Type B pancreatic cell (in vitro differentiated cells): ENCODE data around the gene COL13A1. TPM values are rescaled to one million over a fixed set of nuclear protein-coding genes. Genes with fewer than 3 reads are reported as not detected.

ENCODE experiments used
- DNase-seq: peaks from one replicate; pipeline ENCODE4 v3.0.0; 2021; ENCODE audit warnings: mixed read lengths; ENCODE audit not compliant: unreplicated experiment; ENCODE audit errors: extremely low spot score
- H3K27ac Mint-ChIP-seq: 2 replicates; pipeline ENCODE4 v1.8.0; 2021; ENCODE audit warnings: mild to moderate bottlenecking, mixed read lengths
- H3K27me3 Mint-ChIP-seq: 2 replicates; pipeline ENCODE4 v1.8.0; 2021; ENCODE audit warnings: mixed read lengths
- H3K36me3 Mint-ChIP-seq: 2 replicates; pipeline ENCODE4 v1.8.0; 2021; ENCODE audit warnings: mixed read lengths
- H3K4me1 Mint-ChIP-seq: one replicate; pipeline ENCODE4 v1.8.0; 2021; ENCODE audit warnings: mixed read lengths; ENCODE audit not compliant: unreplicated experiment
- H3K4me3 Mint-ChIP-seq: 2 replicates; pipeline ENCODE4 v1.8.0; 2021; ENCODE audit warnings: mild to moderate bottlenecking, mixed read lengths
- H3K9me3 Mint-ChIP-seq: 2 replicates; pipeline ENCODE4 v1.8.0; 2021; ENCODE audit warnings: mixed read lengths
- total RNA-seq: library from RNA; stranded (reverse); gene quantifications from 2 replicates; pipeline ENCODE4 v1.2.1, GENCODE V29; 2021; ENCODE audit warnings: low replicate concordance
- TF ChIP-seq, protein P1 (sequence below): fragments of 200-600 bp; sonication (generic); conservative IDR thresholded peaks from 2 replicates; pipeline ENCODE4 v1.5.0; 2021; ENCODE audit warnings: antibody characterized with exemption, mild to moderate bottlenecking

The COL13A1 gene
- total RNA-seq, 1 donor from 2014 or later: 18.6 TPM

DNA sequence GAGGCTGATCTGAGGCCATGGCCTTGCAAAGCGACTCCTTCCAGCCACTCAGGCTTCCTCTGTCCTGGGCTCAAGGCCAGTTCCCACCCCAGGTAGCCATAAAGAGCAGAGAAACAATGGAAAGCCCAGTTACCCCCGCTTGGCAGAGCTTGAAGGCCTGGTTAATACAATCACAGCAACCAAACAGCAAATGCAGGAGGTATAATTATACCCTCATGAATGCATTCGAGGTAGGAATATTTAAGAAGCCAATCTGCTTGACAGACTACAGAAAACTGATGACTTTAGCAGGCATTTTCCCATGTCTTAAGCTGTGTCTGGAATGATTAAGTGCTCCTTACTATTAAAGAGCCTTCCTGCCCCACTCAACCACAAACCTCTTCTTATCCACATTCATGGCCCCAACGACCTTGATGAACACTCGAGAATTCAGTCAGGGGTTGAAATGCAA lies 136.9 kb downstream of the COL13A1 start:
- TF ChIP-seq, protein P1, sequence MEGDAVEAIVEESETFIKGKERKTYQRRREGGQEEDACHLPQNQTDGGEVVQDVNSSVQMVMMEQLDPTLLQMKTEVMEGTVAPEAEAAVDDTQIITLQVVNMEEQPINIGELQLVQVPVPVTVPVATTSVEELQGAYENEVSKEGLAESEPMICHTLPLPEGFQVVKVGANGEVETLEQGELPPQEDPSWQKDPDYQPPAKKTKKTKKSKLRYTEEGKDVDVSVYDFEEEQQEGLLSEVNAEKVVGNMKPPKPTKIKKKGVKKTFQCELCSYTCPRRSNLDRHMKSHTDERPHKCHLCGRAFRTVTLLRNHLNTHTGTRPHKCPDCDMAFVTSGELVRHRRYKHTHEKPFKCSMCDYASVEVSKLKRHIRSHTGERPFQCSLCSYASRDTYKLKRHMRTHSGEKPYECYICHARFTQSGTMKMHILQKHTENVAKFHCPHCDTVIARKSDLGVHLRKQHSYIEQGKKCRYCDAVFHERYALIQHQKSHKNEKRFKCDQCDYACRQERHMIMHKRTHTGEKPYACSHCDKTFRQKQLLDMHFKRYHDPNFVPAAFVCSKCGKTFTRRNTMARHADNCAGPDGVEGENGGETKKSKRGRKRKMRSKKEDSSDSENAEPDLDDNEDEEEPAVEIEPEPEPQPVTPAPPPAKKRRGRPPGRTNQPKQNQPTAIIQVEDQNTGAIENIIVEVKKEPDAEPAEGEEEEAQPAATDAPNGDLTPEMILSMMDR: no peak
- H3K4me3 Mint-ChIP-seq: no peak overlapping the region

DNA sequence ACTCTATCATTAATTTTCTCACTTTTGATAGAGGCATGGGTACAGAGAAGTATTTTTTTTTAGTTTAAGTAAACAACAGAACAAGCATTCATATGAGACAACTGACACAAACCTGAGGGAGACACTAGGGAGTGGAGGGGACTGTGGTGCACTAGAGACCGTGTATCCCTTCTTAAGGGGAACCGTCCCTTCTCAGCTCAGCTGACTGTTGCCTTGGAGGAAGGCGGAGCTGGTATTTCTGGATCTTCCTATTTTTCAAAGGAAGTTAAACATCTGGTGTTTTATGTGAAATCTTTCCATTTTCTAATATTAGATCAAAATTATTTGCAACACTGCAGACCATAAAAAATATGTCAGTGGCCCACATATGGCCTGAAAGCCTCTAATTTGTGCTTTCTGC lies 137.4 kb downstream of the COL13A1 start:
- TF ChIP-seq, protein P1: no peak
- H3K27me3 Mint-ChIP-seq: no peaks in the 10 kb centered on the region
- no peaks in the 10 kb centered on the region for H3K9me3 Mint-ChIP-seq
- H3K4me1 Mint-ChIP-seq: no peaks in the 10 kb centered on the region
- no peak overlapping the region for H3K27ac Mint-ChIP-seq
- no peak for DNase-seq
- no peak overlapping the region for H3K4me3 Mint-ChIP-seq
- no peaks in the 10 kb centered on the region for H3K36me3 Mint-ChIP-seq

More for the DNA sequence above, 136.9 kb downstream of the COL13A1 start:
- no peaks in the 10 kb centered on the region for H3K36me3 Mint-ChIP-seq
- no peaks in the 10 kb centered on the region for H3K9me3 Mint-ChIP-seq
- H3K27ac Mint-ChIP-seq: no peak overlapping the region
- no peaks in the 10 kb centered on the region for H3K4me1 Mint-ChIP-seq
- no peaks in the 10 kb centered on the region for H3K27me3 Mint-ChIP-seq
- no peak for DNase-seq

DNA sequence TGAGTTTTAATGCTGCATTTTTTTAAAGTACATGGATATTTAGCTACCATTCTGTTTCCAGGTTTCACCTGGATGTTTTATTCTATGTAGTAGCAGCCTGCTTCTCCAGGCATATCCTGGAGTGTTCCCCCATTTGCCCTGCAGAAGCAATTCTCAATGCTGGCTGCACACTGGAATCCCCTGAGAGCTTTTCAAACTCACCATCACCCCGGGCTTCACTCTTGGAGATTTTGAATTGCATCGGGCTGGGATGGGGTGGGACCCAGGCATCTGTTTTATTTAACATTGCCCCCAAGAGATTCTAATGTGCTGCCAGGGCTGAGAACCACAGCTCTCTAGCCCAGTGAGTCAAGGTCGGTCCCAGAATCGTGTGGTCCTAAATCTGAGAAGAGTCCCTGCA lies 137.8 kb downstream of the COL13A1 start:
- H3K4me1 Mint-ChIP-seq: no peaks in the 10 kb centered on the region
- no peaks in the 10 kb centered on the region for H3K36me3 Mint-ChIP-seq
- TF ChIP-seq, protein P1: no peak
- DNase-seq: no peak
- H3K4me3 Mint-ChIP-seq: no peak overlapping the region
- H3K9me3 Mint-ChIP-seq: no peaks in the 10 kb centered on the region
- no peaks in the 10 kb centered on the region for H3K27me3 Mint-ChIP-seq
- no peak overlapping the region for H3K27ac Mint-ChIP-seq

- TF ChIP-seq, protein P1: no peak
- Mint-ChIP-seq H3K9me3 (no peaks in the 10 kb centered on the region), H3K4me1 (no peaks in the 10 kb centered on the region), H3K27ac (no peak overlapping the region), H3K27me3 (no peaks in the 10 kb centered on the region), H3K4me3 (no peak overlapping the region), H3K36me3 (no peaks in the 10 kb centered on the region)
- no peak for DNase-seq
Measured at GRCh38 chr10:69941730-69942129, 140.0 kb downstream of the COL13A1 start.

DNA sequence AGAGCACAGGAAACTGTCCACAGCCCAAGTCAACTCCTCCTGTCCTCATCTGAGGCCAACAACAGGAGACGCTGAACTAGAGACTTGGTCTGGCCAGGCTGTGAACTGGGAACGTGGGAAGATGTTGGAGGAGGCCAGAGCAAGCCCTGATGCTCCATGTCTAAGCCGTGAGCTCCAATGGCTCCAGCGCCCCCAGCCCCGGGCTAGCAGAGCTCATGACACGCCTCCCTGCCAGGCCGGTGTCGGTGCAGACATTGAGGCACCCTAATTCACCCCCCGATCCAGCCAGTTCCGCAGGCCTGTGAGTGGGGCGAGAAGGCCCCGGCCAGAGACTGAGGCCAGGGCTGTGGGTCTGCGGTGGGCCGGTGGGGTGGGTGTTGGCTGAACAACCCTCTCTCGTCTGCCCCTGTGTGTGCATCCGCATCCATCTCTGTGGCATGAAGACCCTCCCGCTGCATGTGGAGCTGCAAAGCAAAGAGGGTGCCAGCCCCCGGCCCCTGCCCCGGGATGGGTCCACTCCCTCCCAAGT lies 141.7 kb downstream of the COL13A1 start:
- H3K36me3 Mint-ChIP-seq: peaks cover 3% of the 10 kb centered on the region
- no peaks in the 10 kb centered on the region for H3K9me3 Mint-ChIP-seq
- no peak for DNase-seq
- no peak overlapping the region for H3K27ac Mint-ChIP-seq
- no peak overlapping the region for H3K4me3 Mint-ChIP-seq
- TF ChIP-seq, protein P1: no peak
- no peaks in the 10 kb centered on the region for H3K27me3 Mint-ChIP-seq
- no peaks in the 10 kb centered on the region for H3K4me1 Mint-ChIP-seq

- DNase-seq: no peak
Measured at GRCh38 chr10:69944761-69945160, 143.1 kb downstream of the COL13A1 start.

More at GRCh38 chr10:69944761-69945160, 143.1 kb downstream of the COL13A1 start:
- Mint-ChIP-seq H3K36me3 (peaks cover 3% of the 10 kb centered on the region), H3K4me1 (no peaks in the 10 kb centered on the region), H3K27me3 (no peaks in the 10 kb centered on the region), H3K27ac (no peak overlapping the region), H3K9me3 (no peaks in the 10 kb centered on the region), H3K4me3 (no peak overlapping the region)
- TF ChIP-seq, protein P1: no peak
